ENCODE measurements around the gene FTHL17.

FTHL17 gene

GRCh38 chrX:31061091-31061490 lies 10.8 kb downstream of the FTHL17 start (continued):
- TF ChIP-seq POU6F1 (CRISPR knock-in tag; IDR thresholded peaks at IDR 0.05; ENCODE audit: borderline replicate concordance, low read depth) (no peak), ZNF70 (CRISPR knock-in tag; IDR thresholded peaks at IDR 0.05) (no peak), ZNF8 (CRISPR knock-in tag; IDR thresholded peaks at IDR 0.05) (no peak), ZNF565 (CRISPR knock-in tag; conservative IDR thresholded peaks at IDR 0.05; ENCODE audit: low read depth) (no peak), RARB (CRISPR knock-in tag; IDR thresholded peaks at IDR 0.05) (no peak)

GRCh38 chrX:31060016-31060415 lies 11.8 kb downstream of the FTHL17 start:
- TF ChIP-seq POU6F1 (CRISPR knock-in tag; IDR thresholded peaks at IDR 0.05; ENCODE audit: borderline replicate concordance, low read depth): no peak
- no peak for TF ChIP-seq PATZ1 (CRISPR knock-in tag; IDR thresholded peaks at IDR 0.05; ENCODE audit: borderline replicate concordance)
- no peak for TF ChIP-seq ISL1 (CRISPR knock-in tag; IDR thresholded peaks at IDR 0.05)
- no peak for TF ChIP-seq TOX (CRISPR knock-in tag; IDR thresholded peaks at IDR 0.05; ENCODE audit: borderline replicate concordance)
- no peak for ATAC-seq

- ATAC-seq: no peak
Measured at GRCh38 chrX:31058284-31058683, 13.6 kb downstream of the FTHL17 start.

GRCh38 chrX:31057691-31058090 lies 14.2 kb downstream of the FTHL17 start:
- ATAC-seq: no peak
- TF ChIP-seq ZNF70 (CRISPR knock-in tag; IDR thresholded peaks at IDR 0.05): no peak

More at GRCh38 chrX:31058284-31058683, 13.6 kb downstream of the FTHL17 start:
- TF ChIP-seq ZNF565 (CRISPR knock-in tag; conservative IDR thresholded peaks at IDR 0.05; ENCODE audit: low read depth) (no peak), ESRRG (CRISPR knock-in tag; IDR thresholded peaks at IDR 0.05) (no peak), TSHZ2 (CRISPR knock-in tag; IDR thresholded peaks at IDR 0.05) (no peak), TCF4 (CRISPR knock-in tag; IDR thresholded peaks at IDR 0.05; ENCODE audit: borderline replicate concordance) (no peak), ARNTL (CRISPR knock-in tag; IDR thresholded peaks at IDR 0.05; ENCODE audit: borderline replicate concordance, low read depth) (no peak), RARB (CRISPR knock-in tag; IDR thresholded peaks at IDR 0.05) (no peak), CSDC2 (CRISPR knock-in tag; IDR thresholded peaks at IDR 0.05) (no peak), ZFP3 (CRISPR knock-in tag; IDR thresholded peaks at IDR 0.05) (no peak), GLIS3 (CRISPR knock-in tag; IDR thresholded peaks at IDR 0.05) (no peak), TOX (CRISPR knock-in tag; IDR thresholded peaks at IDR 0.05; ENCODE audit: borderline replicate concordance) (no peak)

- ATAC-seq: no peak
- no peak for TF ChIP-seq OSR1 (CRISPR knock-in tag; IDR thresholded peaks at IDR 0.05)
- TF ChIP-seq CSDC2 (CRISPR knock-in tag; IDR thresholded peaks at IDR 0.05): no peak
- TF ChIP-seq ISL1 (CRISPR knock-in tag; IDR thresholded peaks at IDR 0.05): no peak
- TF ChIP-seq ZNF565 (CRISPR knock-in tag; conservative IDR thresholded peaks at IDR 0.05; ENCODE audit: low read depth): no peak
Measured at GRCh38 chrX:31057291-31057690, 14.6 kb downstream of the FTHL17 start.

- no peak for ATAC-seq
- TF ChIP-seq POU6F1 (CRISPR knock-in tag; IDR thresholded peaks at IDR 0.05; ENCODE audit: borderline replicate concordance, low read depth) (no peak), TSHZ2 (CRISPR knock-in tag; IDR thresholded peaks at IDR 0.05) (no peak), SNAI2 (CRISPR knock-in tag; IDR thresholded peaks at IDR 0.05) (no peak), RARB (CRISPR knock-in tag; IDR thresholded peaks at IDR 0.05) (no peak), CREB5 (CRISPR knock-in tag; IDR thresholded peaks at IDR 0.05; ENCODE audit: low read depth) (no peak), ZNF8 (CRISPR knock-in tag; IDR thresholded peaks at IDR 0.05) (no peak)
Measured at GRCh38 chrX:31053621-31054020, 18.2 kb downstream of the FTHL17 start.

Data from SK-N-SH treated with all-trans-retinoic acid at 6 μM for 48 hours (cell line).